Activated B cell treated with CpG ODN at 0.5 μM for 24 hours (primary cell): ENCODE data around the gene SNED1. TPM values are rescaled to one million over a fixed set of nuclear protein-coding genes. Genes with fewer than 3 reads are reported as not detected.

Experiments
- ATAC-seq: fragments of 200-7000 bp; cut with Tn5 transposase; one replicate; pipeline ENCODE4 v1.10.0; 2021; ENCODE audit warnings: low read depth, mild to moderate bottlenecking, moderate library complexity
- CTCF ChIA-PET: fragments of 350-600 bp; sonication (Branson Sonifier 250); formaldehyde crosslinking; loops from one replicate; lab custom pipeline; 2021; ENCODE audit warnings: antibody characterized with exemption; lab: Charles Lee
- POLR2A ChIA-PET: fragments of 350-600 bp; sonication (Branson Sonifier 250); formaldehyde crosslinking; loops from one replicate; lab custom pipeline; 2021; ENCODE audit warnings: antibody characterized with exemption; lab: Charles Lee
- DNase-seq: peaks from one replicate; pipeline ENCODE4 v3.0.0; 2022
- H3K27ac Mint-ChIP-seq: one replicate; pipeline ENCODE4 v1.8.0; 2020; ENCODE audit warnings: mixed read lengths
- H3K27me3 Mint-ChIP-seq: one replicate; pipeline ENCODE4 v1.8.0; 2021; ENCODE audit warnings: mixed read lengths
- H3K36me3 Mint-ChIP-seq: one replicate; pipeline ENCODE4 v1.8.0; 2021; ENCODE audit warnings: low read depth, mixed read lengths
- H3K4me1 Mint-ChIP-seq: one replicate; pipeline ENCODE4 v1.8.0; 2021; ENCODE audit warnings: mixed read lengths
- H3K4me3 Mint-ChIP-seq: one replicate; pipeline ENCODE4 v1.8.0; 2020; ENCODE audit warnings: mild to moderate bottlenecking, mixed read lengths
- H3K9me3 Mint-ChIP-seq: one replicate; pipeline ENCODE4 v1.8.0; 2020; ENCODE audit warnings: mixed read lengths
- intact Hi-C: fragments of 100-400 bp; cut with micrococcal nuclease; formaldehyde crosslinking; loops from one replicate; pipeline ENCODE4 v1.15.1; 2024
- total RNA-seq: library from RNA; stranded (reverse); gene quantifications from 2 replicates; pipeline ENCODE4 v1.2.3, GENCODE V29; 2022
- TF ChIP-seq, protein P1 (sequence below): fragments of 200-600 bp; IDR thresholded peaks from one replicate; pipeline ENCODE4 v1.8.0; 2022; ENCODE audit warnings: antibody characterized with exemption, mild to moderate bottlenecking

SNED1 gene
- total RNA-seq, 1 donor from 2014 or later: 59.8 TPM

DNA sequence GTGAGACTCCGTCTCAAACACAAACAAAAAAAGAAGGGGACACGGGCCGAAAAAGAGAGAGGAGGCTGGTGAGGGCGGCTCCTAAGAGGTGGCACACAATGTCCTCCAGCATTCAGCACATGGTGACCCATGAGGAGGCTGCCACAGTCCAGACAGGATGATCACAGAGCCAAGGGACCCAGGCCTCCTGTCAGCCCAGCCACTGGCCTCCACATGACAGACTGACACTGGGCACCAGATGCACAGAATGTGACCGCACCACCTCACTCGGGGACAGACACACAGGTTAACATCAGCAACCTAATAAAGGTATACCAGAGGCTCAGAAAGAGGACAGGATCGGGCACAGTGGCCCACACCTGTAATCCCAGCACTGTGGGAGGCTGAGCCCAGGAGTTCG, 129.8 kb downstream of the SNED1 start:
- Mint-ChIP-seq H3K9me3 (no peaks in the 10 kb centered on the region), H3K27ac (peak overlapping the region; percentile 98), H3K36me3 (peaks cover 43% of the 10 kb centered on the region), H3K4me3 (peak overlapping the region; percentile 63), H3K4me1 (peaks cover 62% of the 10 kb centered on the region), H3K27me3 (no peaks in the 10 kb centered on the region)
- TF ChIP-seq, protein P1, sequence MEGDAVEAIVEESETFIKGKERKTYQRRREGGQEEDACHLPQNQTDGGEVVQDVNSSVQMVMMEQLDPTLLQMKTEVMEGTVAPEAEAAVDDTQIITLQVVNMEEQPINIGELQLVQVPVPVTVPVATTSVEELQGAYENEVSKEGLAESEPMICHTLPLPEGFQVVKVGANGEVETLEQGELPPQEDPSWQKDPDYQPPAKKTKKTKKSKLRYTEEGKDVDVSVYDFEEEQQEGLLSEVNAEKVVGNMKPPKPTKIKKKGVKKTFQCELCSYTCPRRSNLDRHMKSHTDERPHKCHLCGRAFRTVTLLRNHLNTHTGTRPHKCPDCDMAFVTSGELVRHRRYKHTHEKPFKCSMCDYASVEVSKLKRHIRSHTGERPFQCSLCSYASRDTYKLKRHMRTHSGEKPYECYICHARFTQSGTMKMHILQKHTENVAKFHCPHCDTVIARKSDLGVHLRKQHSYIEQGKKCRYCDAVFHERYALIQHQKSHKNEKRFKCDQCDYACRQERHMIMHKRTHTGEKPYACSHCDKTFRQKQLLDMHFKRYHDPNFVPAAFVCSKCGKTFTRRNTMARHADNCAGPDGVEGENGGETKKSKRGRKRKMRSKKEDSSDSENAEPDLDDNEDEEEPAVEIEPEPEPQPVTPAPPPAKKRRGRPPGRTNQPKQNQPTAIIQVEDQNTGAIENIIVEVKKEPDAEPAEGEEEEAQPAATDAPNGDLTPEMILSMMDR: no peak
- POLR2A ChIA-PET: interaction anchor here (2.0 to 7.9 kb wide), 4 partner anchors 8 to 27 kb away, joined by 7 to 91 read pairs (median 54); partner anchors contain the start of genes MTERF4, PASK and PPP1R7
- intact Hi-C loops: no loop called here
- no peak for ATAC-seq
- DNase-seq: no peak
- CTCF ChIA-PET: no interaction called here

DNA sequence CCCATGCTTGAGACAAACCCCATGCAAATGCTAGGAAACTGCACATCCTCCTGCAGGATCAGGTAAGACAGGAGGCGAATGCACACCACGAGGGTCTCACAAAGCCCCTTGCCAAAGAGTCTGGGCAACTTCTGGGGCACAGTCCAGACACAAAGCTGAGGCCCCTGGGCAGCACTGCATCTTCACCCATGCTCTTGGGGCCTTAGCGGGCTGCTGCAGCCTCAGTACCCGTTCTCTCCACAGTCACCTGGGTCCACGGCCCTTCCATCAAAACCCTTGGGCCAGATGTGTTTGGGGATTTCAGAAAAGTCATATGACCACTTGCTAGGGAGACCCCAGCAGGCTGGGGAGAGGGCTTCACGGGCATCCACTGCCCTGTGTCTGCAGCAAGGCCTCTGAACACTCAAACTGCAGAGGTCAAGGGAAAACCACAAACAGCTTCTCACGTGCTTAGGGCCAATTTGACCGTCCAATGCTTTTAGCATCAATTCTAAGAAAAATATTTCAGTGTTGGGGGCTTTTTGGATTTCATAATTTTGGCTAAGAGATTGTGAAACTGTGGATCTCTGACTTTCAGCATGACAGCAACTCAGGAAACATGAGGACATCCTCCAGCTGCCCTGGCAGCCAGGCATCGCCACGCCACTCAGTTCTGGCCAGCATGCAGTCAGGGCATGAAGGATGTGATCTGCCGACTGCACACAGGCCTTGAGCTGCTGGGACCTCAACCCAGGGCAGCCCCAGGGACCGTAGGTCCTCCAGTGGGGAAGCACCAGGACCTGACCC, 130.9 kb downstream of the SNED1 start:
- H3K4me1 Mint-ChIP-seq: peaks cover 56% of the 10 kb centered on the region
- DNase-seq: no peak
- TF ChIP-seq, protein P1: no peak
- ChIA-PET POLR2A (interaction anchor here (0.7 to 7.9 kb wide), 8 partner anchors 9 to 89 kb away, joined by 3 to 91 read pairs (median 4); partner anchors contain the start of genes MTERF4, PASK and PPP1R7), CTCF (no interaction called here)
- H3K36me3 Mint-ChIP-seq: peaks cover 39% of the 10 kb centered on the region
- H3K27ac Mint-ChIP-seq: peak overlapping the region; percentile 98
- no peak overlapping the region for H3K4me3 Mint-ChIP-seq
- intact Hi-C loops: no loop called here
- H3K9me3 Mint-ChIP-seq: no peaks in the 10 kb centered on the region
- ATAC-seq: no peak
- H3K27me3 Mint-ChIP-seq: no peaks in the 10 kb centered on the region

DNA sequence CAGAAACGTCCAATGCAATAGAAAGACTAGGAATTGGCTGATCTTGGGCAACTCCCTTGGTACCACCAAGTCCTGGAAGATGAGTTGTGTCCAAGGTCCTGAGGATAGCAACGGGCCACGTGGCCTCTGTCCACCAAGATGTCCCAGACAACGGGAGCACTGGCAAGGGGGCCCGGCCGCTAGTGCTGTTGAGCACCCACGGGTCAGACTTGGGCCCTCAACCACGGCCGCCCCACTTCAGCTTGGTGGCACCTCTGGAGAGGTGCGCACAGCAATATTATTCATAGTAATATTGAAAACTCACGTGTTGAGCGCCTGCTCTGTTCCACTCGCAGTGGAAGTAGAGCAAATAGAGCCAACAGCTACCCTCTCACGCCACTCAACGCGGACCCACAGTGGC, 131.9 kb downstream of the SNED1 start:
- POLR2A ChIA-PET: interaction anchor here (0.8 to 7.9 kb wide), 6 partner anchors 10 to 29 kb away, joined by 3 to 91 read pairs (median 5); partner anchors contain the start of genes MTERF4, PASK and PPP1R7
- no peaks in the 10 kb centered on the region for H3K27me3 Mint-ChIP-seq
- DNase-seq (no peak), ATAC-seq (no peak)
- H3K4me1 Mint-ChIP-seq: peaks cover 55% of the 10 kb centered on the region
- H3K9me3 Mint-ChIP-seq: no peaks in the 10 kb centered on the region
- peak overlapping the region; percentile 98 for H3K27ac Mint-ChIP-seq
- H3K4me3 Mint-ChIP-seq: no peak overlapping the region
- peaks cover 44% of the 10 kb centered on the region for H3K36me3 Mint-ChIP-seq
- CTCF ChIA-PET: no interaction called here
- TF ChIP-seq, protein P1: no peak
- intact Hi-C loops: no loop called here

DNA sequence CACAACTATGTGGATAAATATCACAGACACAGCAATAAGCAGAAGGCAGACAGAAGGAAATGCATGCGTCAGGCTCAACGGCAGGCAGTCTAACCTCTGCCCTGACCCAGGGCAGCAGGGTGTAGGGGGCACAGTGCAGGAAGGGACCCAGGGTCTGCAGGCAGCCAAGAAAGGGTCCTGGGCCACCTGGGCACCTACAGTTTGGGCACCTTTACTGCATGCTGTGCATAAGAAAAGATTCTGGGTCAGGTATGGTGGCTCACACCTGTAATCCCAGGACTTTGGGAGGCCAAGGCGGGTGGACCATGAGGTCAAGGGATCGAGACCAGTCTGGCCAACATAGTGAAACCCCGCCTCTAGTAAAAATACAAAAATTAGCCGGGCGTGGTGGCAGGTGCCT, 133.1 kb downstream of the SNED1 start:
- intact Hi-C loops: no loop called here
- H3K4me3 Mint-ChIP-seq: no peak overlapping the region
- CTCF ChIA-PET: no interaction called here
- H3K9me3 Mint-ChIP-seq: no peaks in the 10 kb centered on the region
- no peaks in the 10 kb centered on the region for H3K27me3 Mint-ChIP-seq
- H3K4me1 Mint-ChIP-seq: peaks cover 44% of the 10 kb centered on the region
- TF ChIP-seq, protein P1: no peak
- no peak overlapping the region for H3K27ac Mint-ChIP-seq
- POLR2A ChIA-PET: no interaction called here
- DNase-seq (no peak), ATAC-seq (no peak)
- H3K36me3 Mint-ChIP-seq: peaks cover 51% of the 10 kb centered on the region
